Measurements from ENCODE around the gene ZNF148. TPM values are rescaled to one million over a fixed set of nuclear protein-coding genes. Genes with fewer than 3 reads are reported as not detected.

The ZNF148 gene, protein sequence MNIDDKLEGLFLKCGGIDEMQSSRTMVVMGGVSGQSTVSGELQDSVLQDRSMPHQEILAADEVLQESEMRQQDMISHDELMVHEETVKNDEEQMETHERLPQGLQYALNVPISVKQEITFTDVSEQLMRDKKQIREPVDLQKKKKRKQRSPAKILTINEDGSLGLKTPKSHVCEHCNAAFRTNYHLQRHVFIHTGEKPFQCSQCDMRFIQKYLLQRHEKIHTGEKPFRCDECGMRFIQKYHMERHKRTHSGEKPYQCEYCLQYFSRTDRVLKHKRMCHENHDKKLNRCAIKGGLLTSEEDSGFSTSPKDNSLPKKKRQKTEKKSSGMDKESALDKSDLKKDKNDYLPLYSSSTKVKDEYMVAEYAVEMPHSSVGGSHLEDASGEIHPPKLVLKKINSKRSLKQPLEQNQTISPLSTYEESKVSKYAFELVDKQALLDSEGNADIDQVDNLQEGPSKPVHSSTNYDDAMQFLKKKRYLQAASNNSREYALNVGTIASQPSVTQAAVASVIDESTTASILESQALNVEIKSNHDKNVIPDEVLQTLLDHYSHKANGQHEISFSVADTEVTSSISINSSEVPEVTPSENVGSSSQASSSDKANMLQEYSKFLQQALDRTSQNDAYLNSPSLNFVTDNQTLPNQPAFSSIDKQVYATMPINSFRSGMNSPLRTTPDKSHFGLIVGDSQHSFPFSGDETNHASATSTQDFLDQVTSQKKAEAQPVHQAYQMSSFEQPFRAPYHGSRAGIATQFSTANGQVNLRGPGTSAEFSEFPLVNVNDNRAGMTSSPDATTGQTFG
- polyA plus RNA-seq (2012; ENCODE audit: insufficient read length, low read depth): 10.2 TPM

GRCh38 chr3:125374996-125375941, at the start of gene ZNF148:
ZNF148 (minus strand) TSS chr3:125375325; CDS start chr3:125313640, 61,685 bp downstream.
- TF ChIP-seq POLR2AphosphoS5 (IDR thresholded peaks at IDR 0.05; ENCODE audit: low read depth, low read length) (peak; percentile 88), REST (IDR thresholded peaks at IDR 0.05; ENCODE audit: insufficient read depth in 1 of 2, low read depth in 2 of 2, low read length in 2 of 2) (no peak), TAF1 (IDR thresholded peaks at IDR 0.05; ENCODE audit: borderline replicate concordance, insufficient read depth, low read length) (peak; percentile 66; the same call in 1 of the 2 replicates), FOXP2 (optimal IDR thresholded peaks at IDR 0.05; ENCODE audit: borderline replicate concordance, extremely low read depth, extremely low read length, insufficient read depth) (peak; percentile 68), SIN3A (IDR thresholded peaks at IDR 0.05; ENCODE audit: borderline replicate concordance, insufficient read depth, low read length) (no peak)

DNA sequence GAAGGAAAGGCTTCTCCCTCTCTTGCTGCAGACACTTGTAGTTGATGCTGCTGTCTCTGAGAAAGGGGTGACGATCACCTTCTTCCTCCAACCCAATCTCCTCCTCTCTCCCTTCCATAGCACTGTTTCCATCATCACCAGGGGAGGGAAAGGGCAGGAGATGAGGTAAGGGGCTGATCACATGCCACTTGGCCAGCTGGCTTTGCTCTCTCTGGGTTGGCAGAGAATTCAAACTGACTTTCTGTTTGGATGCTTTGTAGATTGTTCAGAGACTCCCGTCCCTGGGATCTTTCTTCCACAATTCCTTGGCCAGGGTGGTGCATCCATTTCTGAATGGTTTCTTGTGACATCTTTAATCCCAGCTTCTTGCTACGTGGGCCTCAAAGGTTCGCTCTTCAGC, 43.2 kb upstream of the ZNF148 start:
- TF ChIP-seq REST (IDR thresholded peaks at IDR 0.05; ENCODE audit: insufficient read depth in 1 of 2, low read depth in 2 of 2, low read length in 2 of 2) (no peak), FOXP2 (optimal IDR thresholded peaks at IDR 0.05; ENCODE audit: borderline replicate concordance, extremely low read depth, extremely low read length, insufficient read depth) (no peak), SIN3A (IDR thresholded peaks at IDR 0.05; ENCODE audit: borderline replicate concordance, insufficient read depth, low read length) (no peak), POLR2AphosphoS5 (IDR thresholded peaks at IDR 0.05; ENCODE audit: low read depth, low read length) (no peak), TAF1 (IDR thresholded peaks at IDR 0.05; ENCODE audit: borderline replicate concordance, insufficient read depth, low read length) (no peak)

GRCh38 chr3:125416235-125416634, 41.1 kb upstream of the ZNF148 start:
- no peak for TF ChIP-seq FOXP2 (optimal IDR thresholded peaks at IDR 0.05; ENCODE audit: borderline replicate concordance, extremely low read depth, extremely low read length, insufficient read depth)
- TF ChIP-seq REST (IDR thresholded peaks at IDR 0.05; ENCODE audit: insufficient read depth in 1 of 2, low read depth in 2 of 2, low read length in 2 of 2): no peak
- TF ChIP-seq POLR2AphosphoS5 (IDR thresholded peaks at IDR 0.05; ENCODE audit: low read depth, low read length): no peak
- TF ChIP-seq SIN3A (IDR thresholded peaks at IDR 0.05; ENCODE audit: borderline replicate concordance, insufficient read depth, low read length): no peak
- TF ChIP-seq TAF1 (IDR thresholded peaks at IDR 0.05; ENCODE audit: borderline replicate concordance, insufficient read depth, low read length): no peak

DNA sequence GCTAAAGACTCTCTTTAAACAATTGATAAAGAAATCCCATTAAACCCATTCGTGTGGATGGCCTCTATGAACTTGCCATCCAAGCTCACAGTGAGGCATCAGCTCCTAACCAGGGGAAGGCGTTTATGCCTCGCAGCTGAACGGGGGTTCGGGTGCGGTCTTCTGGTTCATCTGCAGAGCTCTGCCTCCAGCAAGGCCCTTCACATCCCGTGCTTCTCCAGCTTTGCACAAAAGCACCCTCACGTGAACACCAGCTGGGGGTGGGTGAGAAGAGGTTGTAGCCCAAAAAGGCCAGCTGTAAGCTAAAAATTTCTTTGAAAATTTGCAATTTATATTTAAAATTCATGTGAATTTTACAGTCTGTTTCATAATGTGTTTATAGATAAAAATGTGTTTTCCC, 39.5 kb upstream of the ZNF148 start:
- TF ChIP-seq REST (IDR thresholded peaks at IDR 0.05; ENCODE audit: insufficient read depth in 1 of 2, low read depth in 2 of 2, low read length in 2 of 2) (no peak), TAF1 (IDR thresholded peaks at IDR 0.05; ENCODE audit: borderline replicate concordance, insufficient read depth, low read length) (no peak), FOXP2 (optimal IDR thresholded peaks at IDR 0.05; ENCODE audit: borderline replicate concordance, extremely low read depth, extremely low read length, insufficient read depth) (no peak), POLR2AphosphoS5 (IDR thresholded peaks at IDR 0.05; ENCODE audit: low read depth, low read length) (no peak), SIN3A (IDR thresholded peaks at IDR 0.05; ENCODE audit: borderline replicate concordance, insufficient read depth, low read length) (no peak)
